HEK293 (cell line): ENCODE measurements around the gene TSEN54.

ENCODE experiments used
- CTCF ChIA-PET: fragments of 350-600 bp; formaldehyde crosslinking; extraction: SDS; loops from one replicate; lab custom pipeline; 2021; ENCODE audit warnings: antibody characterized with exemption; lab: Yijun Ruan, JAX
- POLR2A ChIA-PET: fragments of 300-600 bp; formaldehyde crosslinking; extraction: SDS; loops from one replicate; lab custom pipeline; 2020; ENCODE audit warnings: antibody characterized with exemption, inconsistent platforms; lab: Yijun Ruan, JAX
- H3K27ac ChIP-seq: fragments of 200-500 bp; sonication (Bioruptor generic); 2 replicates; pipeline ENCODE4 v1.5.1; 2014; ENCODE audit warnings: low read depth, low read length, control low read depth, inconsistent platforms; ENCODE audit errors: extremely low read depth
- H3K36me3 ChIP-seq, 2 experiments: fragments of 200-500 bp in 1 of 2; sonication (Bioruptor generic) in 1 of 2; 1 replicate in 1 of 2; 2 replicates in 1 of 2; pipeline ENCODE4 v1.5.1; 2014 to 2017; ENCODE audit warnings: inconsistent platforms in 2 of 2, low read length in 2 of 2; ENCODE audit not compliant: control insufficient read depth in 2 of 2, insufficient read depth in 1 of 2
- H3K4me1 ChIP-seq: fragments of 200-500 bp; sonication (Bioruptor generic); 2 replicates; pipeline ENCODE4 v1.5.1; 2014; ENCODE audit warnings: mild to moderate bottlenecking, low read length, inconsistent platforms; ENCODE audit not compliant: control insufficient read depth, insufficient read depth
- H3K4me3 ChIP-seq: 2 replicates; pipeline ENCODE4 v1.5.1; 2011; ENCODE audit warnings: low read depth, mild to moderate bottlenecking, control low read depth, low read length, moderate library complexity
- H3K9me3 ChIP-seq: fragments of 200-500 bp; sonication (Bioruptor generic); 2 replicates; pipeline ENCODE4 v1.5.1; 2014; ENCODE audit warnings: low read depth, low read length, inconsistent platforms; ENCODE audit not compliant: control insufficient read depth, insufficient read depth
- AEBP2 ChIP-seq: fragments of 450-650 bp; formaldehyde crosslinking; IDR thresholded peaks from 2 replicates; pipeline ENCODE4 v1.5.1; 2016; ENCODE audit warnings: missing biosample characterization, missing genetic modification characterization, borderline replicate concordance
- PRDM10 ChIP-seq: fragments of 450-650 bp; formaldehyde crosslinking; IDR thresholded peaks from 2 replicates; pipeline ENCODE4 v1.5.1; 2016; ENCODE audit warnings: missing biosample characterization, missing genetic modification characterization
- SETDB1 ChIP-seq: IDR thresholded peaks from one replicate; pipeline ENCODE4 v1.6.1; 2017; ENCODE audit warnings: mild to moderate bottlenecking, low read length, moderate library complexity, mixed read lengths; ENCODE audit not compliant: insufficient read length
- SP3 ChIP-seq: fragments of 450-650 bp; formaldehyde crosslinking; IDR thresholded peaks from 2 replicates; pipeline ENCODE4 v1.5.1; 2016; ENCODE audit warnings: missing biosample characterization, missing genetic modification characterization
- ZBTB21 ChIP-seq: fragments of 450-650 bp; formaldehyde crosslinking; IDR thresholded peaks from 2 replicates; pipeline ENCODE4 v1.5.1; 2017; ENCODE audit warnings: missing biosample characterization, missing genetic modification characterization
- ZBTB26 ChIP-seq: fragments of 450-650 bp; formaldehyde crosslinking; optimal IDR thresholded peaks from 2 replicates; pipeline ENCODE3; 2016; ENCODE audit warnings: missing biosample characterization, mild to moderate bottlenecking, missing genetic modification characterization
- ZFP37 ChIP-seq: fragments of 450-650 bp; formaldehyde crosslinking; IDR thresholded peaks from 2 replicates; pipeline ENCODE4 v1.5.1; 2016; ENCODE audit warnings: missing biosample characterization, missing genetic modification characterization
- ZNF2 ChIP-seq: fragments of 450-650 bp; formaldehyde crosslinking; IDR thresholded peaks from 2 replicates; pipeline ENCODE4 v1.5.1; 2016; ENCODE audit warnings: missing biosample characterization, missing genetic modification characterization
- ZNF292 ChIP-seq: fragments of 450-650 bp; formaldehyde crosslinking; IDR thresholded peaks from 2 replicates; pipeline ENCODE4 v1.5.1; 2016; ENCODE audit warnings: low read depth, missing biosample characterization, missing genetic modification characterization, borderline replicate concordance
- ZNF354C ChIP-seq: fragments of 450-650 bp; formaldehyde crosslinking; IDR thresholded peaks from 2 replicates; pipeline ENCODE4 v1.5.1; 2016; ENCODE audit warnings: missing biosample characterization, missing genetic modification characterization, low read depth, borderline replicate concordance
- ZNF560 ChIP-seq: fragments of 450-650 bp; formaldehyde crosslinking; IDR thresholded peaks from 2 replicates; pipeline ENCODE4 v1.5.1; 2017; ENCODE audit warnings: missing biosample characterization, missing genetic modification characterization, borderline replicate concordance
- ZNF571 ChIP-seq: fragments of 450-650 bp; formaldehyde crosslinking; IDR thresholded peaks from 2 replicates; pipeline ENCODE4 v1.5.0; 2017; ENCODE audit warnings: missing biosample characterization, missing genetic modification characterization
- ZNF701 ChIP-seq: fragments of 450-650 bp; formaldehyde crosslinking; IDR thresholded peaks from 2 replicates; pipeline ENCODE4 v1.5.1; 2016; ENCODE audit warnings: missing biosample characterization, missing genetic modification characterization
- TF ChIP-seq, protein P1 (sequence below): fragments of 450-650 bp; formaldehyde crosslinking; IDR thresholded peaks from 2 replicates; pipeline ENCODE4 v1.5.1; 2016; ENCODE audit warnings: missing biosample characterization, missing genetic modification characterization

The TSEN54 gene

DNA sequence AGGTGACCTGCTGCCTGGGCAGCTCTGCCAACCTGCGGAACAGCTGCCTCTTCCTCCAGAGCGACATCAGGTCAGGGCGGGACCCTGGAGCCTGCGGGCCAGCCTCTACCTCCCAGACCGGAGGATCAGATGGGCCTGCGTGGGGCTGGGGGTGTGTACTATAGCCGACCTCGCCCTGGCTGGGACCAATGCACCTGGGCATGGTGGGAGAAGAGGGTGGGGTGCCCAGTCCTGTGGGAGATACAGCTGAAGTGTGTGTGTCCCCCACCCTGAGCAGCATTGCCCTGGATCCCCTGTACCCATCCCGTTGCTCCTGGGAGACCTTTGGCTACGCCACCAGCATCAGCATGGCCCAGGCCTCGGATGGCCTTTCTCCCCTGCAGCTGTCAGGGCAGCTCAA lies 20.3 kb upstream of the TSEN54 start:
- CTCF ChIA-PET = no interaction called here

DNA sequence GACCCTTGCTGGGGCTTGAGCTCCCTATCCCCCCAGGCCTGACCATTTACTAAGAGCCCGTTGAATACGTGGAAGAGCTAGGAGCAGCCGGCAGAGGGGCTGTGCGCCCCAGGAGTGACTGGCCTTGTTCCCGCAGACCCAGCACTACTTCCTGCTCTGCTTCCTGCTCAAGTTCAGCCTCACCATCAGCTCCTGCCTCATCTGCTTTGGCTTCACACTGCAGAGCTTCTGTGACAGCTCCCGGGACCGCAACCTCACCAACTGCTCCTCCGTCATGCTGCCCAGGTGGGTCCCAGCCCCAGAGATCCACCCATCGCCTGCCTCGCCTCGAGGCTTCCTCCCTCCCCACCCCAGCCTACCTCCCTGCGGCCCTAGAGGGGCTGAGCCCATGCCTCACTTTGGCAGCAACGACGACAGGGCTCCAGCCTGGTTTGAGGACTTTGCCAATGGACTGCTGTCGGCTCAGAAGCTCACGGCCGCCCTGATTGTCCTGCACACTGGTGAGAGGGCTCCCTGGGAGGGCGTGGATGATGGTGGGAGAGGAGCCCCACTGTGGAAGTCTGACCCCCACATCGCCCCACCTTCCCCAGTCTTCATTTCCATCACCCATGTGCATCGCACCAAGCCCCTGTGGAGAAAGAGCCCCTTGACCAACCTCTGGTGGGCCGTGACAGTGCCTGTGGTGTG lies 18.1 kb upstream of the TSEN54 start:
- Histone ChIP-seq H3K36me3 (peaks cover 0 to 91% of the 10 kb centered on the region in 2 experiments), H3K4me1 (no peaks in the 10 kb centered on the region), H3K4me3 (no peak overlapping the region), H3K27ac (no peak overlapping the region), H3K9me3 (no peaks in the 10 kb centered on the region)
- ChIA-PET CTCF (interaction anchor here (1.1 to 1.3 kb wide), 2 partner anchors 71 to 252 kb away, joined by 3 to 4 read pairs; no protein-coding TSS in a partner anchor), POLR2A (interaction anchor here (0.5 to 3.4 kb wide), 6 partner anchors 18 to 310 kb away, joined by 3 to 16 read pairs (median 4); partner anchors contain the start of genes LLGL2, TMEM94 and TSEN54)
- TF ChIP-seq PRDM10 (tag by site-specific recombination) = no peak
- TF ChIP-seq, all 188 proteins: peak for 0

More for the DNA sequence above, 20.3 kb upstream of the TSEN54 start:
- TF ChIP-seq ZNF571 = no peak
- TF ChIP-seq SP3 (tag by site-specific recombination) = no peak
- TF ChIP-seq, protein P1, sequence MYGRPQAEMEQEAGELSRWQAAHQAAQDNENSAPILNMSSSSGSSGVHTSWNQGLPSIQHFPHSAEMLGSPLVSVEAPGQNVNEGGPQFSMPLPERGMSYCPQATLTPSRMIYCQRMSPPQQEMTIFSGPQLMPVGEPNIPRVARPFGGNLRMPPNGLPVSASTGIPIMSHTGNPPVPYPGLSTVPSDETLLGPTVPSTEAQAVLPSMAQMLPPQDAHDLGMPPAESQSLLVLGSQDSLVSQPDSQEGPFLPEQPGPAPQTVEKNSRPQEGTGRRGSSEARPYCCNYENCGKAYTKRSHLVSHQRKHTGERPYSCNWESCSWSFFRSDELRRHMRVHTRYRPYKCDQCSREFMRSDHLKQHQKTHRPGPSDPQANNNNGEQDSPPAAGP = no peak
- TF ChIP-seq ZNF292 (tag by site-specific recombination) = no peak
- TF ChIP-seq ZNF560 = no peak
- no peak for TF ChIP-seq ZBTB26
- TF ChIP-seq ZNF354C (tag by site-specific recombination) = no peak
- TF ChIP-seq AEBP2 (tag by site-specific recombination) = no peak
- TF ChIP-seq SETDB1 = no peak
- no peak for TF ChIP-seq ZFP37 (tag by site-specific recombination)
- no peak for TF ChIP-seq ZNF701
- no peak for TF ChIP-seq ZNF2
- TF ChIP-seq ZBTB21 (tag by site-specific recombination) = no peak
- TF ChIP-seq, all 188 proteins: peak for 0
- H3K36me3 ChIP-seq = peaks cover 0 to 97% of the 10 kb centered on the region in 2 experiments
- no peaks in the 10 kb centered on the region for H3K4me1 ChIP-seq
- no peak overlapping the region for H3K4me3 ChIP-seq
- no peak overlapping the region for H3K27ac ChIP-seq
- no peaks in the 10 kb centered on the region for H3K9me3 ChIP-seq
- POLR2A ChIA-PET = interaction anchor here (1.2 kb wide), 1 partner anchor 13 kb away, joined by 3 read pairs; no protein-coding TSS in a partner anchor
